ENCODE results near the gene FAF1. TPM values are rescaled to one million over a fixed set of nuclear protein-coding genes. Genes with fewer than 3 reads are reported as not detected.

The FAF1 gene
- polyA plus RNA-seq, 1 of the 3 experiments (the other 2 are of a cell fraction) = 8.7 TPM

DNA sequence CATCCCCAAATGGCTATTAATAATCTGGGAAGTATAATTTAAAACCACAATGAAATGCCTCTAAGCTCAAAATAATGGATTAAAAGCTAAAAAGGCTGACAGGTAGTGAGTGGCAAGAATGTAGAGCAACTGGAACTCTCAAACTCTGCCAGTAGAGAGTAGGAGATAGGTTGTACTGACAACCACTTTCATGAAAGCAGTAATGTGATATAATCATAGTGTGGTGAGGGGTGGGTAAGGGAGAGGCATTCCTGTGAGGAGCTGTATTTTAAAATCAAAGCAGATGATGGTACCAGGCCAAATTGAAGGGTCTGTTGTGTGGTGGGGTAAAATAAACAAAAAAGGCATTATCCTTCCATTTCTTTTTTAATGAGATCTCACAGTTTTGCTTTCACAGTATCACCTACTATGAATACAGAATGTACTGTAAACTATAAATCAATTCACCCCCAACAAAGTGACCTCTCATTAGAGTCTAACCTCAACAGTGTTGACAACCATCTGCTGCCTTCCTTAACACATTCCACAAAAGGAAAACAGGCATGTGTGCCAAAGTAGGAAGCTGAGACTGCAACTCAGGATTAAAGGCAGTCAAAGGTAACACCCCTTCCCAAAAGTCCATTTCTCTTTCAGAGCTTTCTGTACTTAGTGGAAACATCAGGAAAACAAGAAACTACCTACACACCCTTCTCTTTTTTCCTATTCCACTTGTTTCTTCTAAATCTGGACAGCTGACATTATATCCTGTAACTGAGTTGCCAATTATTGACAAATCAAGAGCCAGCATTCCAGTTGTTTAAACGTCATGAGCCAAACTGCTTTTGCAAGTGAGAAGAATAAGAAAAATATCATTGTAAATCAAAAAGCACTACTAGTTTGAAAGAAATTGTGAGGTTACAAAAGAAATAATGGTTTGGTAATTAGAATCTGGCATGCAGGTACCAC is 130.8 kb downstream of the FAF1 start:
- Histone ChIP-seq H3K27me3 (ENCODE audit: insufficient read depth) (no peaks in the 10 kb centered on the region), H3K4me3 (ENCODE audit: low read depth in 2 of 2, low read length in 1 of 2) (no peak overlapping the region), H3K9ac (no peak overlapping the region), H3F3A (replicated peaks; ENCODE audit: insufficient read depth) (no peaks in the 10 kb centered on the region), H3K27ac (ENCODE audit: low read depth in 2 of 2, low read length in 1 of 2) (no peak overlapping the region), H4K20me1 (ENCODE audit: insufficient read depth) (no peaks in the 10 kb centered on the region), H3K9me2 (no peaks in the 10 kb centered on the region), H3K36me3 (replicated peaks in 1 of 2; ENCODE audit: control insufficient read depth in 1 of 2, insufficient read depth in 2 of 2, low read length in 1 of 2) (peaks cover 0 to 2% of the 10 kb centered on the region in 2 experiments), H3K79me2 (ENCODE audit: insufficient read depth) (peaks cover 20% of the 10 kb centered on the region), H3K4me2 (no peak overlapping the region), H2AFZ (ENCODE audit: low read depth) (no peak overlapping the region), H3K9me3 (no peaks in the 10 kb centered on the region), H3K4me1 (ENCODE audit: control insufficient read depth in 1 of 2, insufficient read depth in 2 of 2, low read depth in 1 of 2, low read length in 1 of 2) (no peaks in the 10 kb centered on the region)
- TF ChIP-seq, protein P1, sequence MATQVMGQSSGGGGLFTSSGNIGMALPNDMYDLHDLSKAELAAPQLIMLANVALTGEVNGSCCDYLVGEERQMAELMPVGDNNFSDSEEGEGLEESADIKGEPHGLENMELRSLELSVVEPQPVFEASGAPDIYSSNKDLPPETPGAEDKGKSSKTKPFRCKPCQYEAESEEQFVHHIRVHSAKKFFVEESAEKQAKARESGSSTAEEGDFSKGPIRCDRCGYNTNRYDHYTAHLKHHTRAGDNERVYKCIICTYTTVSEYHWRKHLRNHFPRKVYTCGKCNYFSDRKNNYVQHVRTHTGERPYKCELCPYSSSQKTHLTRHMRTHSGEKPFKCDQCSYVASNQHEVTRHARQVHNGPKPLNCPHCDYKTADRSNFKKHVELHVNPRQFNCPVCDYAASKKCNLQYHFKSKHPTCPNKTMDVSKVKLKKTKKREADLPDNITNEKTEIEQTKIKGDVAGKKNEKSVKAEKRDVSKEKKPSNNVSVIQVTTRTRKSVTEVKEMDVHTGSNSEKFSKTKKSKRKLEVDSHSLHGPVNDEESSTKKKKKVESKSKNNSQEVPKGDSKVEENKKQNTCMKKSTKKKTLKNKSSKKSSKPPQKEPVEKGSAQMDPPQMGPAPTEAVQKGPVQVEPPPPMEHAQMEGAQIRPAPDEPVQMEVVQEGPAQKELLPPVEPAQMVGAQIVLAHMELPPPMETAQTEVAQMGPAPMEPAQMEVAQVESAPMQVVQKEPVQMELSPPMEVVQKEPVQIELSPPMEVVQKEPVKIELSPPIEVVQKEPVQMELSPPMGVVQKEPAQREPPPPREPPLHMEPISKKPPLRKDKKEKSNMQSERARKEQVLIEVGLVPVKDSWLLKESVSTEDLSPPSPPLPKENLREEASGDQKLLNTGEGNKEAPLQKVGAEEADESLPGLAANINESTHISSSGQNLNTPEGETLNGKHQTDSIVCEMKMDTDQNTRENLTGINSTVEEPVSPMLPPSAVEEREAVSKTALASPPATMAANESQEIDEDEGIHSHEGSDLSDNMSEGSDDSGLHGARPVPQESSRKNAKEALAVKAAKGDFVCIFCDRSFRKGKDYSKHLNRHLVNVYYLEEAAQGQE (IDR thresholded peaks at IDR 0.05; ENCODE audit: low read depth, low read length) = no peak
- no peak for TF ChIP-seq FOXM1 (IDR thresholded peaks at IDR 0.05; ENCODE audit: low read depth)
- TF ChIP-seq POLR2AphosphoS5 (IDR thresholded peaks at IDR 0.05; ENCODE audit: low read depth, low read length) = no peak
- TF ChIP-seq FOSL2 (IDR thresholded peaks at IDR 0.05; ENCODE audit: borderline replicate concordance, low read depth) = no peak
- TF ChIP-seq TAF1 (IDR thresholded peaks at IDR 0.05; ENCODE audit: borderline replicate concordance, low read depth, low read length) = no peak
- TF ChIP-seq, protein P2, sequence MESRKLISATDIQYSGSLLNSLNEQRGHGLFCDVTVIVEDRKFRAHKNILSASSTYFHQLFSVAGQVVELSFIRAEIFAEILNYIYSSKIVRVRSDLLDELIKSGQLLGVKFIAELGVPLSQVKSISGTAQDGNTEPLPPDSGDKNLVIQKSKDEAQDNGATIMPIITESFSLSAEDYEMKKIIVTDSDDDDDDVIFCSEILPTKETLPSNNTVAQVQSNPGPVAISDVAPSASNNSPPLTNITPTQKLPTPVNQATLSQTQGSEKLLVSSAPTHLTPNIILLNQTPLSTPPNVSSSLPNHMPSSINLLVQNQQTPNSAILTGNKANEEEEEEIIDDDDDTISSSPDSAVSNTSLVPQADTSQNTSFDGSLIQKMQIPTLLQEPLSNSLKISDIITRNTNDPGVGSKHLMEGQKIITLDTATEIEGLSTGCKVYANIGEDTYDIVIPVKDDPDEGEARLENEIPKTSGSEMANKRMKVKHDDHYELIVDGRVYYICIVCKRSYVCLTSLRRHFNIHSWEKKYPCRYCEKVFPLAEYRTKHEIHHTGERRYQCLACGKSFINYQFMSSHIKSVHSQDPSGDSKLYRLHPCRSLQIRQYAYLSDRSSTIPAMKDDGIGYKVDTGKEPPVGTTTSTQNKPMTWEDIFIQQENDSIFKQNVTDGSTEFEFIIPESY (IDR thresholded peaks at IDR 0.05; ENCODE audit: borderline replicate concordance, low read depth) = no peak
- TF ChIP-seq, protein P3, sequence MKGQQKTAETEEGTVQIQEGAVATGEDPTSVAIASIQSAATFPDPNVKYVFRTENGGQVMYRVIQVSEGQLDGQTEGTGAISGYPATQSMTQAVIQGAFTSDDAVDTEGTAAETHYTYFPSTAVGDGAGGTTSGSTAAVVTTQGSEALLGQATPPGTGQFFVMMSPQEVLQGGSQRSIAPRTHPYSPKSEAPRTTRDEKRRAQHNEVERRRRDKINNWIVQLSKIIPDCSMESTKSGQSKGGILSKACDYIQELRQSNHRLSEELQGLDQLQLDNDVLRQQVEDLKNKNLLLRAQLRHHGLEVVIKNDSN (IDR thresholded peaks at IDR 0.05; ENCODE audit: borderline replicate concordance, low read depth) = no peak
- TF ChIP-seq GABPA (IDR thresholded peaks at IDR 0.05; ENCODE audit: low read depth) = no peak
- TF ChIP-seq TCF12 (IDR thresholded peaks at IDR 0.05) = no peak
- no peak for TF ChIP-seq EZH2phosphoT487 (IDR thresholded peaks at IDR 0.05; ENCODE audit: borderline replicate concordance, low read depth)
- TF ChIP-seq TEAD4 (IDR thresholded peaks at IDR 0.05; ENCODE audit: borderline replicate concordance, insufficient read depth) = no peak
- TF ChIP-seq SIN3A (IDR thresholded peaks at IDR 0.05; ENCODE audit: borderline replicate concordance, low read depth, low read length) = no peak
- TF ChIP-seq, protein P4, sequence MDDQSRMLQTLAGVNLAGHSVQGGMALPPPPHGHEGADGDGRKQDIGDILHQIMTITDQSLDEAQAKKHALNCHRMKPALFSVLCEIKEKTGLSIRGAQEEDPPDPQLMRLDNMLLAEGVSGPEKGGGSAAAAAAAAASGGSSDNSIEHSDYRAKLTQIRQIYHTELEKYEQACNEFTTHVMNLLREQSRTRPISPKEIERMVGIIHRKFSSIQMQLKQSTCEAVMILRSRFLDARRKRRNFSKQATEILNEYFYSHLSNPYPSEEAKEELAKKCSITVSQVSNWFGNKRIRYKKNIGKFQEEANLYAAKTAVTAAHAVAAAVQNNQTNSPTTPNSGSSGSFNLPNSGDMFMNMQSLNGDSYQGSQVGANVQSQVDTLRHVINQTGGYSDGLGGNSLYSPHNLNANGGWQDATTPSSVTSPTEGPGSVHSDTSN (IDR thresholded peaks at IDR 0.05) = no peak
- TF ChIP-seq RAD21 (IDR thresholded peaks at IDR 0.05; ENCODE audit: low read length) = no peak
- TF ChIP-seq, protein P5, sequence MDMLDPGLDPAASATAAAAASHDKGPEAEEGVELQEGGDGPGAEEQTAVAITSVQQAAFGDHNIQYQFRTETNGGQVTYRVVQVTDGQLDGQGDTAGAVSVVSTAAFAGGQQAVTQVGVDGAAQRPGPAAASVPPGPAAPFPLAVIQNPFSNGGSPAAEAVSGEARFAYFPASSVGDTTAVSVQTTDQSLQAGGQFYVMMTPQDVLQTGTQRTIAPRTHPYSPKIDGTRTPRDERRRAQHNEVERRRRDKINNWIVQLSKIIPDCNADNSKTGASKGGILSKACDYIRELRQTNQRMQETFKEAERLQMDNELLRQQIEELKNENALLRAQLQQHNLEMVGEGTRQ (IDR thresholded peaks at IDR 0.05; ENCODE audit: borderline replicate concordance, low read depth, low read length) = no peak
- no peak for TF ChIP-seq MXI1 (IDR thresholded peaks at IDR 0.05; ENCODE audit: low read depth, low read length)
- TF ChIP-seq YY1 (IDR thresholded peaks at IDR 0.05; ENCODE audit: low read depth) = no peak
- TF ChIP-seq RFX5 (IDR thresholded peaks at IDR 0.05; ENCODE audit: low read length) = no peak
- TF ChIP-seq JUND (IDR thresholded peaks at IDR 0.05) = no peak
- CTCF ChIA-PET = interaction anchor here (1.0 to 1.2 kb wide), 2 partner anchors 16 to 33 kb away, joined by 3 read pairs; no protein-coding TSS in a partner anchor
- WGBS (ENCODE audit: low lambda C conversion rate) = 97% methylated on average over 1 of the region's 1 CpG
- POLR2A ChIA-PET = no interaction called here
- no peak for DNase-seq
